K562 (cell line): ENCODE measurements around the gene SKIC2. TPM values are rescaled to one million over a fixed set of nuclear protein-coding genes. Genes with fewer than 3 reads are reported as not detected.

Source experiments
- CCAR2 ChIP-seq: fragments of 200-400 bp; formaldehyde crosslinking; IDR thresholded peaks from 2 replicates; pipeline ENCODE4 v1.6.1; 2017; ENCODE audit warnings: mild to moderate bottlenecking, low read depth, low read length
- FOXA1 ChIP-seq: fragments of 450-650 bp; IDR thresholded peaks from 2 replicates; pipeline ENCODE4 v1.6.1; 2016; ENCODE audit warnings: mild to moderate bottlenecking, borderline replicate concordance
- FOXK1 ChIP-seq: sonication (generic); formaldehyde crosslinking; IDR thresholded peaks from 2 replicates; pipeline ENCODE4 v1.8.0; 2022; ENCODE audit warnings: missing genetic modification reagents, mild to moderate bottlenecking, borderline replicate concordance
- IRF1 ChIP-seq: sonication (generic); formaldehyde crosslinking; IDR thresholded peaks from 2 replicates; pipeline ENCODE4 v1.8.0; 2022; ENCODE audit warnings: missing genetic modification reagents, mild to moderate bottlenecking, borderline replicate concordance
- MYC ChIP-seq, 2 experiments: fragments of 250-450 bp in 1 of 2; sonication (Bioruptor Pico) in 1 of 2; IDR thresholded peaks; 2 replicates each; pipeline versions ENCODE4 v1.5.1 to v1.6.1; 2012 to 2021; ENCODE audit warnings: low read depth in 2 of 2, borderline replicate concordance in 1 of 2, improper control_type of control experiment in 1 of 2, low read length in 1 of 2, mild to moderate bottlenecking in 1 of 2, moderate library complexity in 1 of 2
- POLR3G ChIP-seq: IDR thresholded peaks from 2 replicates; pipeline ENCODE4 v1.6.1; 2011; ENCODE audit not compliant: insufficient read length, insufficient replicate concordance; ENCODE audit errors: extremely low read depth
- PRPF4 ChIP-seq: fragments of 200-400 bp; formaldehyde crosslinking; IDR thresholded peaks from one replicate; pipeline ENCODE4 v1.6.1; 2017; ENCODE audit warnings: low read length, low read depth, mild to moderate bottlenecking; ENCODE audit not compliant: insufficient read depth, poor library complexity, severe bottlenecking
- RAD51 ChIP-seq: fragments of 450-650 bp; IDR thresholded peaks from 2 replicates; pipeline ENCODE4 v1.7.1; 2016; ENCODE audit warnings: low read depth, mild to moderate bottlenecking, borderline replicate concordance
- SAFB ChIP-seq: fragments of 200-400 bp; formaldehyde crosslinking; IDR thresholded peaks from 2 replicates; pipeline ENCODE4 v1.6.1; 2017; ENCODE audit warnings: low read depth, low read length, borderline replicate concordance
- TSHZ1 ChIP-seq: fragments of 250-450 bp; sonication (Bioruptor Pico); IDR thresholded peaks from 2 replicates; pipeline ENCODE4 v1.4.0; 2020; ENCODE audit warnings: mild to moderate bottlenecking, moderate library complexity
- UBTF ChIP-seq, 2 experiments: IDR thresholded peaks; 2 replicates each; pipeline ENCODE4 v1.6.1; 2012; ENCODE audit warnings: improper control_type of control experiment in 2 of 2, low read depth in 2 of 2, low read length in 2 of 2, borderline replicate concordance in 1 of 2
- XRCC3 ChIP-seq: fragments of 450-650 bp; IDR thresholded peaks from 2 replicates; pipeline ENCODE4 v1.6.1; 2017; ENCODE audit warnings: mild to moderate bottlenecking, moderate library complexity
- XRCC4 ChIP-seq: IDR thresholded peaks from one replicate; pipeline ENCODE4 v1.6.1; 2011; ENCODE audit not compliant: insufficient read depth, insufficient read length; ENCODE audit errors: extremely low read depth
- ZKSCAN1 ChIP-seq: fragments of 150-350 bp; IDR thresholded peaks from 2 replicates; pipeline ENCODE4 v1.6.1; 2016; ENCODE audit warnings: low read depth, low read length
- ZMIZ1 ChIP-seq, 2 experiments: fragments of 150-350 bp in 1 of 2; IDR thresholded peaks; 2 replicates each; pipeline ENCODE4 v1.6.1; 2012 to 2016; ENCODE audit warnings: low read depth in 2 of 2, low read length in 2 of 2, mild to moderate bottlenecking in 1 of 2, moderate library complexity in 1 of 2
- polyA plus RNA-seq, 8 experiments: library from polyadenylated mRNA; depleted of rRNA in 4 of 8; stranded (reverse) in 5 of 8; unstranded in 3 of 8; fragments of >200 nt; fragmentation: Nextera tagmentation in 2 of 8; fragmentation: Illumina TruSeq in 1 of 8; extraction: Ambion mirVana in 2 of 8; extraction: Trizol in 1 of 8; gene quantifications; 2 replicates each; pipeline versions ENCODE4 v1.2.1 to v1.2.3, GENCODE V29; 2011 to 2014; ENCODE audit warnings: inconsistent platforms in 1 of 8, missing spikeins in 1 of 8
- total RNA-seq, 7 experiments: library from RNA; depleted of rRNA in 6 of 7; stranded (reverse); fragments of >200 nt in 6 of 7; fragmentation: Illumina TruSeq in 2 of 7; extraction: Trizol in 2 of 7; gene quantifications; 2 replicates each; pipeline versions ENCODE4 v1.2.1 to v1.2.3, GENCODE V29; 2011 to 2021; ENCODE audit warnings: low replicate concordance in 1 of 7

SKIC2 gene
- total and polyA plus RNA-seq, 9 of the 15 experiments (the other 6 are each of a cell fraction or from before 2014, with no cell fraction given): 3.3 to 94.6 (median 38.8) TPM

- TF ChIP-seq TSHZ1 (CRISPR knock-in tag) (0 out of 2 replicates have a peak, but pooled peaks have one; percentile 61), FOXK1 (CRISPR knock-in tag) (no peak; the same call in 1 of the 2 replicates), ZMIZ1 (IDR thresholded peaks at IDR 0.05; ENCODE audit: low read depth in 2 of 2, low read length in 2 of 2) (no peak; a peak in 1 of 4 replicates), RAD51 (no peak), IRF1 (CRISPR knock-in tag) (0 out of 2 replicates have a peak, but pooled peaks have one; percentile 69), PRPF4 (no peak), MYC (IDR thresholded peaks at IDR 0.05; ENCODE audit: low read depth, low read length) (peak; percentile 95), MYC (CRISPR knock-in tag; IDR thresholded peaks at IDR 0.05; ENCODE audit: borderline replicate concordance, low read depth) (peak; percentile 95), FOXA1 (no peak), XRCC4 (no peak), XRCC3 (no peak), SAFB (peak; percentile 74; the same call in 1 of the 2 replicates), ZKSCAN1 (peak; percentile 5; the same call in 1 of the 2 replicates), POLR3G (no peak), UBTF (IDR thresholded peaks at IDR 0.05; ENCODE audit: borderline replicate concordance in 1 of 2, low read depth in 2 of 2, low read length in 2 of 2) (peak; percentile 65 to 66; a peak in 3 of 4 replicates), CCAR2 (no peak)
These were observed 13.2 kb downstream of the SKIC2 start, which contains the start of gene DXO (continued) for GRCh38 chr6:31971993-31972708.
